Fibroblast of peridontal ligament (primary cell): ENCODE results near the gene FAM240A.

Experiments used
- DNase-seq: peaks from one replicate; pipeline ENCODE4 v3.0.0-alpha.2; 2010; ENCODE audit errors: extremely low read depth

The FAM240A gene

GRCh38 chr3:46674031-46674845, 61.9 kb downstream of the FAM240A start:
- no peak for DNase-seq

GRCh38 chr3:46675426-46675825, 63.1 kb downstream of the FAM240A start:
- no peak for DNase-seq
